Esophagus mucosa (tissue), 1 donor: Measurements from ENCODE around the gene MAMSTR. TPM values are rescaled to one million over a fixed set of nuclear protein-coding genes. Genes with fewer than 3 reads are reported as not detected.
A peak's percentile ranks its signal among the peaks of the same experiment; 100 is the strongest.
"Not testable (repeated sequence)": the region's sequence is repeated elsewhere in the genome, so short reads cannot be mapped to it uniquely, and the experiment has no call there.

ENCODE experiments used
- ATAC-seq: fragments of 200-7000 bp; cut with Tn5 transposase; one replicate; pipeline ENCODE4 v1.9.1; 2020
- total RNA-seq: library from RNA; stranded (reverse); gene quantifications from one replicate; pipeline ENCODE4 v1.2.4, GENCODE V29; 2023
- donor health status: DM: yes; HTN: yes; CAD: no.

Gene MAMSTR
- total RNA-seq, 1 donor from 2014 or later = 0.56 TPM

GRCh38 chr19:48685583-48685982 is 33.9 kb downstream of the MAMSTR start:
- peak; percentile 91 for ATAC-seq

- no peak for ATAC-seq
Measured at GRCh38 chr19:48683349-48683748, 36.2 kb downstream of the MAMSTR start.

GRCh38 chr19:48681127-48681470 is 38.4 kb downstream of the MAMSTR start:
- ATAC-seq = no peak

GRCh38 chr19:48680436-48681126 is 38.9 kb downstream of the MAMSTR start:
- ATAC-seq = no peak

GRCh38 chr19:48680006-48680405 is 39.5 kb downstream of the MAMSTR start:
- not testable (repeated sequence) for ATAC-seq

GRCh38 chr19:48678201-48678600 is 41.3 kb downstream of the MAMSTR start:
- ATAC-seq = peak; percentile 25

GRCh38 chr19:48676887-48677286 is 42.6 kb downstream of the MAMSTR start:
- peak; percentile 87 for ATAC-seq

GRCh38 chr19:48676487-48676886 is 43.0 kb downstream of the MAMSTR start:
- no peak for ATAC-seq

- ATAC-seq = peak; percentile 34
Measured at GRCh38 chr19:48674921-48675824, 44.4 kb downstream of the MAMSTR start.

- ATAC-seq = no peak
Measured at GRCh38 chr19:48674216-48674809, 45.2 kb downstream of the MAMSTR start.

- ATAC-seq = no peak
Measured at GRCh38 chr19:48673436-48674100, 46.0 kb downstream of the MAMSTR start.

- no peak for ATAC-seq
Measured at GRCh38 chr19:48672994-48673393, 46.5 kb downstream of the MAMSTR start, which contains the start of gene NTN5. NTN5 (minus strand) TSS chr19:48673017; CDS start chr19:48670986, 2,031 bp downstream.

GRCh38 chr19:48671446-48671995 is 48.0 kb downstream of the MAMSTR start:
- ATAC-seq = no peak

- ATAC-seq = no peak
Measured at GRCh38 chr19:48670699-48671445, 48.7 kb downstream of the MAMSTR start.

- ATAC-seq = no peak
Measured at GRCh38 chr19:48669903-48670668, 49.4 kb downstream of the MAMSTR start.

- no peak for ATAC-seq
Measured at GRCh38 chr19:48668761-48669160, 50.8 kb downstream of the MAMSTR start.

GRCh38 chr19:48668332-48668731 is 51.2 kb downstream of the MAMSTR start:
- no peak for ATAC-seq

GRCh38 chr19:48665786-48666185 is 53.7 kb downstream of the MAMSTR start:
- no peak for ATAC-seq

GRCh38 chr19:48664476-48664875 is 55.0 kb downstream of the MAMSTR start:
- ATAC-seq = no peak

- ATAC-seq = no peak
Measured at GRCh38 chr19:48663667-48664066, 55.9 kb downstream of the MAMSTR start.
